RWPE1 (cell line): Measurements from ENCODE around the gene LRP1B.

Source experiments
- CTCF ChIA-PET: fragments of 350-600 bp; sonication (Branson Sonifier 250); formaldehyde crosslinking; extraction: SDS; loops from one replicate; lab custom pipeline; 2021; lab: Yijun Ruan, JAX
- POLR2A ChIA-PET: fragments of 400-600 bp; formaldehyde crosslinking; extraction: SDS; loops from one replicate; lab custom pipeline; 2020; ENCODE audit warnings: antibody characterized with exemption; ENCODE audit not compliant: low non-redundant PET; lab: Yijun Ruan, JAX
- DNase-seq: peaks from one replicate; pipeline ENCODE4 v3.0.0; 2012; ENCODE audit warnings: low spot score
- H3K27ac ChIP-seq: fragments of 450-650 bp; 2 replicates; pipeline ENCODE4 v1.5.1; 2017
- CTCF ChIP-seq: fragments of 450-650 bp; conservative IDR thresholded peaks from 2 replicates; pipeline ENCODE4 v1.5.1; 2017; ENCODE audit warnings: low read depth, mild to moderate bottlenecking

LRP1B gene

DNA sequence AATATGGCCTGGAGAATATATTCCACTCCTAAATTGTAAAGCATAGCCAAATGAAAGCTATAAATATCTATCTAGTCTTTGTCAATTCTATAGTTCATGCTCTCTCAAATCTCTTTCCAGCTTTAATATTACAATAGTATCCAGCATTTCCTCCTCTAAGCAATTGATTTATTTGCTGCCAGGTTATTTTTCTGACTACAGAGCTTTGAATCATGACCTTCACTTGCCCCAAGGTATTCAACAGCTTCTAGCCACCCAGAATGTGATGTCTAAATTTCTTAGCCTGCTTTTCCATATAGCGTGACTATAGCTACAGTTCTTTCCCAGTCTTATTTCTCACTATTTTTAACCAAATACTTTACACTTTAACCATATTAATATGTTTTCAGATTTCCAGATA, 1287.6 kb downstream of the LRP1B start:
- CTCF ChIA-PET: no interaction called here

DNA sequence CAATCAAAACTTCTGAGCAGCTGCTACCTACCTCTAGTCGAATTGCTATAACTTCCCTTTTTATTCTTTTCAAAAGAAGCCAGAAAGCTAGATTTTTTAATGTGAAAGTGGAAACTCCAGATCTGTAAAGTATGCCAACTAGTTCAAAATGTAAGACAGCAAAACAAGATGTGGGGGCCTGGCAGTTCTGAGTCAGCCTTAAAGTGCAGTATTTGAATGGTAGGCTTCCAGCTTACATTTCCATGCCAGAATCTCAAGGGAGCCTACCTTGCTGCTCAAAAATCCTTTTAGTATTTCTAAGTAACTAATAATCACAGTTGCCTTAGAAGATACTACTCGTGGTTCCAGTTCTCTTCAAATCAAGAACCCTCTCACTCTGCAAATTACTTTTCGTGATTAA, 1288.7 kb downstream of the LRP1B start:
- CTCF ChIA-PET: no interaction called here
- no peak for TF ChIP-seq CTCF
- POLR2A ChIA-PET: no interaction called here
- H3K27ac ChIP-seq: no peak overlapping the region
- DNase-seq: no peak

More for the DNA sequence above, 1287.6 kb downstream of the LRP1B start:
- no peak for DNase-seq
- POLR2A ChIA-PET: no interaction called here
- no peak overlapping the region for H3K27ac ChIP-seq
- no peak for TF ChIP-seq CTCF

- no peak for TF ChIP-seq CTCF
- ChIA-PET POLR2A (no interaction called here), CTCF (interaction anchor here (0.7 kb wide), 1 partner anchor 19 kb away, joined by 3 read pairs; no protein-coding TSS in a partner anchor)
- H3K27ac ChIP-seq: no peak overlapping the region
- DNase-seq: no peak
Observed at GRCh38 chr2:140841141-140841540, 1289.7 kb downstream of the LRP1B start.

DNA sequence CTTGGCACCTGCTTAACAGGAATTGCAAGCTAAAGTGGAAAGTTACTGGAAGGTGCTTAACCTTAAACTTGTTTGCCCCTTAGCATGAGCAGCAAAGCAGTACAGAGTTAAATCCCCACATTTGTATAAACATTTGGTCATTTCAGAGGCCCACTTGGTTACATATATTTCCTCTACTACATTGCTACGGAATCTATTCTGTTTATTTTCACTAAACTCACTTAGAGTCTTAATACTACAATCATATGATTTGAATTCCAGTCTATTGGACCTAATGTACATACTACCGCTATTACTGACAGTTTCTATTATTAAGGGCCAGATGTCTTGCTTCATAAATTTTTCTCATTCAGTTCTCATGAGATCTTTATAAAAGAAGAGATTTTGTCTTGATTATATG, 1294.0 kb downstream of the LRP1B start:
- no peak for DNase-seq
- H3K27ac ChIP-seq: no peak overlapping the region
- TF ChIP-seq CTCF: no peak
- ChIA-PET POLR2A (no interaction called here), CTCF (no interaction called here)

DNA sequence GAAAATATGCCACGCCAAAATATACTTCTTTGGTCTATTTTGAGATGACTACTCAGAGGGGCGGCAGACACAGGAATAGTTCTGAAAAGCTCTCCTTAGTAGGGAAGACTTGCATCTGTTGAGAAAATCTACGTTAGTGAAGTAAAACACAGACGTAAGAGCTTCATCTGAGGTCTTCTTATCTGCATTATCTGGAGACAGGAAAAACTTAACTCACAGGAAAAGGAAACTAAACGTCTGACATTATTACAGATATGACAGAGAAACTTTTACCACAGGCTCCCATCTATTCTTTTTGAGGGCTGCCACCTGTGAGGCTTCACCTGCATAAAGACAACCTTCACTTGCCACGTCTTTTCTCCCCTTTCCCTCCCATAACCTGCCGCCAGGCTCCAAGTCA, 1295.7 kb downstream of the LRP1B start:
- POLR2A ChIA-PET: no interaction called here
- H3K27ac ChIP-seq: no peak overlapping the region
- DNase-seq: no peak
- no peak for TF ChIP-seq CTCF
- CTCF ChIA-PET: interaction anchor here (0.7 kb wide), 1 partner anchor 224 kb away, joined by 3 read pairs; no protein-coding TSS in a partner anchor

DNA sequence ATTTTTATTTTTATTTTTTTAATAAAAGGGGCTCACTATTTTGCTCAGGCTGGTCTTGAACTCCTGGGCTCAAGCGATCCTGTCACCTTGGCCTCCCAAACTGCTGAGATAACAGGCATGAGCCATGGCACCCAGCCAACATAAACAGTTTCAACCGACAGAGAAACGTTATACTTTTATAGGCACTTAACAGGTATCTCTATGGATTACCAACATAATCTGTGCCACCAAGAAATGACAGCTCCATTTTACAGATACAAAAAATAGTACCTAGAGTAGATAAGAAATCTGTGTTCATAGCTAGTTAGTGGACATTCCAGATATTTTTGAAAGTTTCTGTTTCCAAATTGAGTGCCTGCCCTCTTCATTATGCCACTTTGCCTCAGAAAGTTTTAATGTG, 1316.7 kb downstream of the LRP1B start:
- ChIA-PET CTCF (no interaction called here), POLR2A (no interaction called here)
- H3K27ac ChIP-seq: no peak overlapping the region
- no peak for TF ChIP-seq CTCF
- DNase-seq: no peak
